A204.1 (cell line): Measurements from ENCODE around the gene ACE.

ENCODE experiments used
- FAIRE-seq: peaks from 2 replicates; lab custom pipeline; 2012; peaks lifted over from hg19 to GRCh38; lab: Jason Lieb, UNC

Gene ACE

GRCh38 chr17:63538693-63539595, 62.1 kb downstream of the ACE start:
- no peak for FAIRE-seq

- no peak for FAIRE-seq
Observed at GRCh38 chr17:63540590-63540989, 63.7 kb downstream of the ACE start.

GRCh38 chr17:63542218-63542545, 65.3 kb downstream of the ACE start:
- FAIRE-seq = no peak

GRCh38 chr17:63542942-63543821, 66.3 kb downstream of the ACE start:
- no peak for FAIRE-seq

GRCh38 chr17:63543822-63544420, 67.1 kb downstream of the ACE start:
- FAIRE-seq = no peak

GRCh38 chr17:63544467-63545301, 67.8 kb downstream of the ACE start:
- no peak for FAIRE-seq

- no peak for FAIRE-seq
Observed at GRCh38 chr17:63546308-63547082, 69.6 kb downstream of the ACE start.

GRCh38 chr17:63547083-63547523, 70.2 kb downstream of the ACE start:
- FAIRE-seq = no peak
